ENCODE measurements around the gene TP53I11.

The TP53I11 gene

GRCh38 chr11:44885065-44885810 is 65.4 kb downstream of the TP53I11 start:
- DNase-seq (ENCODE audit: low spot score), result no peak

GRCh38 chr11:44884056-44884455 is 66.6 kb downstream of the TP53I11 start:
- DNase-seq (ENCODE audit: low spot score), result no peak

GRCh38 chr11:44883277-44883676 is 67.4 kb downstream of the TP53I11 start:
- DNase-seq (ENCODE audit: low spot score), result peak; percentile 88

Data from SW480 (cell line).